ENCODE measurements around the gene MTCL1.

GRCh38 chr18:8667846-8668245 lies 37.5 kb upstream of the MTCL1 start:
- no peak for TF ChIP-seq GTF2F1 (IDR thresholded peaks at IDR 0.05; ENCODE audit: borderline replicate concordance, low read depth, low read length)
- no peak for TF ChIP-seq KDM1A (IDR thresholded peaks at IDR 0.05; ENCODE audit: borderline replicate concordance, low read length)
- no peak for TF ChIP-seq FOSL1 (IDR thresholded peaks at IDR 0.05; ENCODE audit: insufficient read depth, low read depth, low read length)
- no peak for TF ChIP-seq RNF2 (IDR thresholded peaks at IDR 0.05; ENCODE audit: borderline replicate concordance, low read depth, low read length, missing control alignments, poor library complexity, severe bottlenecking)
- no peak for TF ChIP-seq YY1 (IDR thresholded peaks at IDR 0.05; ENCODE audit: low read depth, low read length)
- TF ChIP-seq KDM5A (IDR thresholded peaks at IDR 0.05; ENCODE audit: low read length), result no peak
- TF ChIP-seq ATF2 (IDR thresholded peaks at IDR 0.05; ENCODE audit: low read length), result no peak
- no peak for TF ChIP-seq CTCF (IDR thresholded peaks at IDR 0.05; ENCODE audit: control extremely low read depth in 1 of 3, insufficient read depth in 1 of 3, low read depth in 1 of 3, low read length in 3 of 3)
- no peak for TF ChIP-seq CEBPB (IDR thresholded peaks at IDR 0.05; ENCODE audit: low read depth, low read length)
- no peak for TF ChIP-seq POLR2A (IDR thresholded peaks at IDR 0.05; ENCODE audit: control extremely low read depth in 1 of 2, low read depth in 2 of 2, low read length in 2 of 2)
- no peak for TF ChIP-seq CBX8 (IDR thresholded peaks at IDR 0.05; ENCODE audit: borderline replicate concordance, low read depth, low read length)
- no peak for TF ChIP-seq HDAC2 (IDR thresholded peaks at IDR 0.05; ENCODE audit: borderline replicate concordance in 1 of 2, low read depth in 2 of 2, low read length in 2 of 2)
- no peak for TF ChIP-seq JUND (IDR thresholded peaks at IDR 0.05; ENCODE audit: low read length)
- TF ChIP-seq ZNF274 (IDR thresholded peaks at IDR 0.05; ENCODE audit: borderline replicate concordance, extremely low read depth, low read length), result no peak
